Psoas muscle (tissue), 8 donors: ENCODE data around the gene CYP4V2. TPM values are rescaled to one million over a fixed set of nuclear protein-coding genes. Genes with fewer than 3 reads are reported as not detected.

Experiments
- ATAC-seq, 4 donors: fragments of 200-7000 bp; cut with Tn5 transposase; one replicate each; pipeline ENCODE4 v1.9.1; 2020; ENCODE audit warnings: moderate library complexity in 3 of 4, mild to moderate bottlenecking in 2 of 4
- DNase-seq, 2 donors: peaks; one replicate each; pipeline ENCODE4 v3.0.0-alpha.2; 2020
- H3K27ac ChIP-seq: fragments of 200-600 bp; one replicate; pipeline ENCODE4 v1.8.0; 2022
- H3K27me3 ChIP-seq, 3 donors: fragments of 200-600 bp in 1 of 3; one replicate each; pipeline versions ENCODE4 v1.6.1 to v1.8.0; 2013 to 2022; ENCODE audit warnings: low read length in 2 of 3, mild to moderate bottlenecking in 2 of 3, moderate library complexity in 1 of 3; ENCODE audit not compliant: insufficient read depth in 3 of 3
- H3K36me3 ChIP-seq, 2 donors: fragments of 200-600 bp in 1 of 2; one replicate each; pipeline versions ENCODE4 v1.6.1 to v1.8.0; 2013 to 2022; ENCODE audit warnings: low read depth in 1 of 2, mild to moderate bottlenecking in 1 of 2, moderate library complexity in 1 of 2; ENCODE audit not compliant: insufficient read depth in 1 of 2
- H3K4me1 ChIP-seq: fragments of 200-600 bp; one replicate; pipeline ENCODE4 v1.8.0; 2022
- H3K4me3 ChIP-seq: fragments of 200-600 bp; one replicate; pipeline ENCODE4 v1.8.0; 2022; ENCODE audit warnings: mild to moderate bottlenecking
- H3K9me3 ChIP-seq: fragments of 200-600 bp; one replicate; pipeline ENCODE4 v1.8.0; 2022
- CTCF ChIP-seq: fragments of 200-600 bp; IDR thresholded peaks from one replicate; pipeline ENCODE4 v1.8.0; 2022; ENCODE audit warnings: antibody characterized with exemption
- WGBS, 3 donors: extraction: QIAGEN DNeasy Blood & Tissue Kit; methylation state at CpG; one replicate each; pipeline versions ENCODE4 v1.1.6 to v1.1.7; 2013; 5-methylcytosine and 5-hydroxymethylcytosine counted together
- intact Hi-C, 2 donors: fragments of 100-400 bp; cut with DNase I; formaldehyde crosslinking; loops; one replicate each; pipeline versions ENCODE4 v1.11.0 to v1.14.2; 2022
- polyA plus RNA-seq, 3 donors: library from polyadenylated mRNA; stranded (reverse); fragments of 200-250 nt; gene quantifications; one replicate each; pipeline ENCODE4 v1.2.3, GENCODE V29; 2013
- total RNA-seq, 4 donors: library from RNA; stranded (reverse); fragmentation: NEBNext Ultra II Directional in 2 of 4; extraction: Animal tissue kit (Norgen Biotek cat#: 25700) in 2 of 4; gene quantifications; one replicate each; pipeline versions ENCODE4 v1.2.1 to v1.2.4, GENCODE V29; 2021 to 2023
- donor health status: healthy with polysubstance abuse.
- donor health status: DM: no; HTN: no; CAD: no; lungs with moderate emphysema.
- donor health status: Bipolar disorder and iron deficiency.
- donor health status: healthy.
- donor health status: DM: yes; HTN: yes; CAD: no.
- donor health status: DM: no; HTN: no; CAD: no.
- donor health status: DM: no; HTN: no; CAD: no.
- donor health status: DM: yes; HTN: yes; CAD: no.

Gene CYP4V2
- total and polyA plus RNA-seq, 7 donors = 2.6 to 6.8 (median 5.0) TPM

GRCh38 chr4:186166852-186167512, 24.4 kb upstream of the CYP4V2 start:
- no peak for ATAC-seq
- peaks cover 0 to 2% (median 0%) of the 10 kb centered on the region in 3 donors for H3K27me3 ChIP-seq
- 88 to 92% (median 89%) methylated on average over 15 of the region's 15 CpGs for WGBS, 3 donors

GRCh38 chr4:186167605-186168004, 23.8 kb upstream of the CYP4V2 start:
- no peak for TF ChIP-seq CTCF
- Histone ChIP-seq H3K4me1 (no peaks in the 10 kb centered on the region), H3K27me3 (peaks cover 0 to 2% (median 0%) of the 10 kb centered on the region in 3 donors), H3K27ac (no peak overlapping the region), H3K4me3 (no peak overlapping the region), H3K36me3 (no peaks in the 10 kb centered on the region), H3K9me3 (no peaks in the 10 kb centered on the region)
- ATAC-seq (no peak), DNase-seq (no peak)
- intact Hi-C loops = no loop called here
- WGBS, 3 donors = 71 to 84% (median 74%) methylated on average over 5 of the region's 5 CpGs

More at GRCh38 chr4:186166852-186167512, 24.4 kb upstream of the CYP4V2 start:
- H3K4me1 ChIP-seq = no peaks in the 10 kb centered on the region
- DNase-seq = no peak
- no peaks in the 10 kb centered on the region for H3K36me3 ChIP-seq
- intact Hi-C loops = no loop called here
- no peak overlapping the region for H3K4me3 ChIP-seq
- no peak for TF ChIP-seq CTCF
- H3K9me3 ChIP-seq = no peaks in the 10 kb centered on the region
- no peak overlapping the region for H3K27ac ChIP-seq

- 93 to 95% (median 94%) methylated on average over 9 of the region's 9 CpGs for WGBS, 3 donors
- no peaks in the 10 kb centered on the region for H3K9me3 ChIP-seq
- H3K36me3 ChIP-seq = no peaks in the 10 kb centered on the region
- no peak for TF ChIP-seq CTCF
- no peak overlapping the region for H3K27ac ChIP-seq
- ATAC-seq (no peak), DNase-seq (no peak)
- intact Hi-C loops = no loop called here
- no peaks in the 10 kb centered on the region for H3K4me1 ChIP-seq
- no peaks in the 10 kb centered on the region for H3K27me3 ChIP-seq
- H3K4me3 ChIP-seq = no peak overlapping the region
These were observed 22.6 kb upstream of the CYP4V2 start for GRCh38 chr4:186168750-186169149.

GRCh38 chr4:186169333-186169944, 21.9 kb upstream of the CYP4V2 start:
- no peak overlapping the region for H3K27ac ChIP-seq
- DNase-seq (no peak), ATAC-seq (no peak)
- no peaks in the 10 kb centered on the region for H3K4me1 ChIP-seq
- no peaks in the 10 kb centered on the region for H3K27me3 ChIP-seq
- no peaks in the 10 kb centered on the region for H3K36me3 ChIP-seq
- no peak for TF ChIP-seq CTCF
- WGBS, 3 donors = 92 to 94% (median 93%) methylated on average over 18 of the region's 18 CpGs
- no peak overlapping the region for H3K4me3 ChIP-seq
- intact Hi-C loops = no loop called here
- no peaks in the 10 kb centered on the region for H3K9me3 ChIP-seq
